ENCODE measurements around the gene FOXB2.

DNA sequence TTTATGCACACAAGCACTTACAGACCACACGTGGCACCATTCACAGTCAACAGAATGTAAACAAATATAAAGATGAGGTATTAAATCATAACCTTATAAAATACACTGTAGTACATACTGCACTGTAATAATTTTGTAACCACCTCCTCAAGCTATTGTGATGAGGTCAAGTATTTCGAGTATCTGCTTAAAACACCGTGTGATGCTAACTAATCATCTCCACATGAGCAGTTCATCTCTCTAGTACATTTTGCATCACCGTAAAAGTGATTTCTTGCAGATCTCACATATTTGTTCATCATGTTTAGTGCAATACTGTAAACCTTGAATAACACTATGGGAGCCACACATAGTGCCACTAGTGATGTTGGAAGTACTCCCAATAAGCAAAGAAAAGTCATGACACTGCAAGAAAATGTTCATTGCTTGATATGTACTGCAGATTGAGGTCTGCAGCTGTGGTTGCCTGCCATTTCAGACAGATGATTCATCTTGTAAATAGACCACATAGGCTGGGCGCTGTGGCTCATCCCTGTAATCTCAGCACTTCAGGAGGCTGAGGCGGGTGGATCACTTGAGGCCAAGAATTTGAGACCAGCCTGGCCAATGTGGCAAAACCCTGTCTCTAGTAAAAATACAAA is 44.3 kb downstream of the FOXB2 start:
- TF ChIP-seq, protein P1, sequence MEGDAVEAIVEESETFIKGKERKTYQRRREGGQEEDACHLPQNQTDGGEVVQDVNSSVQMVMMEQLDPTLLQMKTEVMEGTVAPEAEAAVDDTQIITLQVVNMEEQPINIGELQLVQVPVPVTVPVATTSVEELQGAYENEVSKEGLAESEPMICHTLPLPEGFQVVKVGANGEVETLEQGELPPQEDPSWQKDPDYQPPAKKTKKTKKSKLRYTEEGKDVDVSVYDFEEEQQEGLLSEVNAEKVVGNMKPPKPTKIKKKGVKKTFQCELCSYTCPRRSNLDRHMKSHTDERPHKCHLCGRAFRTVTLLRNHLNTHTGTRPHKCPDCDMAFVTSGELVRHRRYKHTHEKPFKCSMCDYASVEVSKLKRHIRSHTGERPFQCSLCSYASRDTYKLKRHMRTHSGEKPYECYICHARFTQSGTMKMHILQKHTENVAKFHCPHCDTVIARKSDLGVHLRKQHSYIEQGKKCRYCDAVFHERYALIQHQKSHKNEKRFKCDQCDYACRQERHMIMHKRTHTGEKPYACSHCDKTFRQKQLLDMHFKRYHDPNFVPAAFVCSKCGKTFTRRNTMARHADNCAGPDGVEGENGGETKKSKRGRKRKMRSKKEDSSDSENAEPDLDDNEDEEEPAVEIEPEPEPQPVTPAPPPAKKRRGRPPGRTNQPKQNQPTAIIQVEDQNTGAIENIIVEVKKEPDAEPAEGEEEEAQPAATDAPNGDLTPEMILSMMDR (IDR thresholded peaks at IDR 0.05), result no peak
- TF ChIP-seq POLR2AphosphoS5 (IDR thresholded peaks at IDR 0.05), result no peak
- no peak for TF ChIP-seq POLR2A (IDR thresholded peaks at IDR 0.05)
